HG02588 (cell line): ENCODE data around the gene ATF6.

ENCODE experiments used
- ATAC-seq: cut with Tn5 transposase; IDR thresholded peaks from one replicate; pipeline ENCODE4 v1.9.1; 2021; ENCODE audit warnings: mild to moderate bottlenecking, moderate library complexity; ENCODE audit not compliant: unreplicated experiment

ATF6 gene

DNA sequence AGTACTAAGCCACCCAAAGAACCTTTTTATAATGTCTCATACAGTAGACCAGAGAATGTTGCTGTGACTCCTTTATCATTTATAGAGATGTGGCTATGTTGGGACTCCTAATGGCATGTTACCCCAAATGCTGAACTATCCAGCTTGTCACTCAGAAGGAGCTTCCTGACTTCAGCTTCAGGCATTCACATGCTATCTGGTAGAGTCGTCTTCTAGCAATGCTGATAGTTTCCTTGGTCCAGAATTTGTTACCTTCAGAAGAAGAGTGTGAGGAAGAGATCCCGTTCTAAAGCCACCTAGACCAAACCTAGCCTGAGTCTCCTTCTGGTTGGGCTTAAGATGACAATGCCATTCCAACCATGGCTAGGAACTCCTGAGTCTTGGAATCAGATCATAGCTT lies 189.5 kb downstream of the ATF6 start:
- no peak for ATAC-seq

- no peak for ATAC-seq
Measured at GRCh38 chr1:161956097-161956496, 190.0 kb downstream of the ATF6 start.

DNA sequence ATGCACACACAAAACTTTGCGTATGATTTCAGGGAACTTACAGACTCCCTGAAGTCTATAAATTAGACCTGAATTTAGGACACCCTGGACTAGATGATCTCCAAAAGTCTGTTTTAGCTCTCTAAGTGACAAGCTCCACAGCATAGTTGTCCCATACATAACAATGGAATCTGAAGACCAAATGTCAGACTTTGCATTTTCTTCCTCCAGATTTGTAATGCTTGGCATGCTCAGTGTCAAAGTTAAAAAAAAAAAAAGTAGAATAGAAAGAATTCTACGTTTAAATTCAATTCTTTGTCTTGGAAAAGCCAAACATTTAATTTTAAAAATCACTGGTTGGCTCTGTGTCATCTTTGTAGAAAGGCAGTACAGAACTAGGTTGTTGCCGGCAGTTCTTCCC lies 190.8 kb downstream of the ATF6 start:
- no peak for ATAC-seq

DNA sequence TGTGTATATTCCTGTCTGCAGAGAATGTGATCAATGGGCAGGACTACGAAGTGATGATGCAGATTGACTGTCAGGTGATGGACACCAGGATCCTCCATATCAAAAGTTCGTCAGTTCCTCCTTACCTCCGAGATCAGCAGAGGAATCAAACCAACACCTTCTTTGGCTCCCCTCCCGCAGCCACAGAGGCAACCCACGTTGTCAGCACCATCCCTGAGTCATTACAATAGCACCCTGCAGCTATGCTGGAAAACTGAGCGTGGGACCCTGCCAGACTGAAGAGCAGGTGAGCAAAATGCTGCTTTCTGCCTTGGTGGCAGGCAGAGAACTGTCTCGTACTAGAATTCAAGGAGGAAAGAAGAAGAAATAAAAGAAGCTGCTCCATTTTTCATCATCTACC lies 192.3 kb downstream of the ATF6 start:
- no peak for ATAC-seq

GRCh38 chr1:161962091-161962887 lies 196.2 kb downstream of the ATF6 start:
- peak; percentile 76 for ATAC-seq

GRCh38 chr1:161966067-161966466 lies 199.9 kb downstream of the ATF6 start:
- no peak for ATAC-seq

DNA sequence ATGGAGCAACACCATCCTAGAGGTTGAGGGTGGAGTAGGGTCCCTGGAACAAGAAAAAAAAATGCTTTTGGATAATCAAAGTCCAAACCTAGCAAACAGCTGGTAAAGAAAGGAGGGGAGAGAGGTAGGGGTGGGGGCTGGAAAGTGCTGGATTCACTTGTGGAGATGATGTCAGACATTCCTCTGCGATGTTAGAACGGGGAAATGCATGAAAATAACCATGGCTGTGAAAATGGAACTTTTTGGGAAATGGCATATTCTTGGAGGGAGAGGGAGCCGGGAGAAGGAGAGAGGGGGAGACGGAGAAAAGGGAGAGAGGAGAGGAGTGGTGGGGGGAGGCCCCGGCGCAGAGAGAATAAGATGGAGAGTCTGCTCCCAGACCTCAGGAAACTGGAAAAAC lies 203.9 kb downstream of the ATF6 start:
- no peak for ATAC-seq

GRCh38 chr1:161970633-161971032 lies 204.5 kb downstream of the ATF6 start:
- ATAC-seq: no peak

DNA sequence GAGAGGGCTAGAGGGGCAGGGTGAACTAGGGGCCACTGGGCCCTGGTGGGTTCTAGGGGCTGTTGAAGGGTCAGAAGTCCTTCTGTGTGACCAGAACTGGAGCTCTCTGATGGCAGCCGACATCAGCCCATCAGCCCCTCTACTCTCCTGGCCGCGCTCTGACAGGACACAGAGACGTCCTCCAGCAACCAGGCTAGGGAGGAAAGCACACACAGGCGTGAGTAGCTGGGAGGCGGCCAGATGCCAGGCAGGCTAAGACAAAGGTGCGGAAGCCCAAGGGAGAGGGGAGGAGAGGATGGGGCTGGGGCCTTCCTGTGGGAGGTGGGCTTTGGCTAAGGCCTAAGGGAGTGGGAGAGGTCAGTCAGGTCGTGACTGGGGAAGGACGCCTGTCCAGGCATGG lies 206.7 kb downstream of the ATF6 start:
- ATAC-seq: no peak

GRCh38 chr1:161973924-161974845 lies 208.1 kb downstream of the ATF6 start:
- ATAC-seq: no peak

GRCh38 chr1:161978011-161978790 lies 212.1 kb downstream of the ATF6 start:
- no peak for ATAC-seq

GRCh38 chr1:161981126-161981525 lies 215.0 kb downstream of the ATF6 start:
- ATAC-seq: no peak

- no peak for ATAC-seq
Measured at GRCh38 chr1:161981735-161982506, 215.8 kb downstream of the ATF6 start.

GRCh38 chr1:161982507-161982895 lies 216.4 kb downstream of the ATF6 start:
- no peak for ATAC-seq

DNA sequence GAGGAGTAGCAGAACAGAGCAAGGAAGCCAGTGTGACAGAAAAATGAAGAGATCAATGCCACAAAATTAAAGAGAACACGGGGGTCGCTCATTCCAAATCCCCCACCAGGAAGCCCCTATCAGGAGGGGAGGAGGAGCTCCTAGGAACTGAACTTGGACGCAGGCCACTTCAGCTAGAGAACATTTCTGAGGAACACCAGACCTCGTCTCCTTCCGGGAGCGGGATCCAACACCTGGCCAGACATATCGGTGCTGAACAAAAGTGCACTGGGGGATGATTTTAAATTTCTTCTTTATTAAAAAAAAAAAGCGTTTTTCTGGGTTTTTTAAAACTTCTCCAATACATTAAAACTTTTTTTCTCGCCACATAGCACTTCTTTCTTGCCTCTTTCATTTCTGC lies 216.8 kb downstream of the ATF6 start:
- no peak for ATAC-seq

- ATAC-seq: no peak
Measured at GRCh38 chr1:161983725-161984124, 217.6 kb downstream of the ATF6 start.

GRCh38 chr1:161985301-161985822 lies 219.2 kb downstream of the ATF6 start:
- ATAC-seq: no peak

GRCh38 chr1:161986328-161986727 lies 220.2 kb downstream of the ATF6 start:
- ATAC-seq: no peak

DNA sequence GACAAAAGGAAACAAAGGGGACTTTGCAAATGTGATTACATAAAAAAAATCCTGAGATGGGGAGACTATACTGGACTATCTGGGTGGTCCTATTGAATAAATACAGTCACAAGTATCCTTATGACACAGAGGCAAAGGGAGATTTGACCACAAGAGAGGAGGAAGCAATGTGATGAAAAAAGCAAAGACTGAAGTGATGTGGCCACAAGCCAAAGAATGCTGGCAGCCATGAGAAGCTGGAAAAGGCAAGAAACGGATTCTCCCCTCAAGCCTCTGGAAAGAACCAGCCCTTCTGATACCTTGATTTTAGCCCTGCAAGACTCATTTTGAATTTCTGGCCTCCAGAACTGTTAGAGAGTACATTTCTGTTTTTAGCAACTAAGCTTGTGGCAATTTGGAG lies 221.2 kb downstream of the ATF6 start:
- no peak for ATAC-seq

GRCh38 chr1:161987872-161988271 lies 221.8 kb downstream of the ATF6 start:
- no peak for ATAC-seq
